Activated CD4-positive, alpha-beta T cell treated with anti-CD3 and anti-CD28 coated beads for 24 hours (primary cell): ENCODE measurements around the gene LUZP1.

ENCODE experiments used
- DNase-seq, 2 donors: peaks; one replicate each; pipeline ENCODE4 v3.0.0-alpha.2; 2020; ENCODE audit warnings: low read depth in 2 of 2

The LUZP1 gene

DNA sequence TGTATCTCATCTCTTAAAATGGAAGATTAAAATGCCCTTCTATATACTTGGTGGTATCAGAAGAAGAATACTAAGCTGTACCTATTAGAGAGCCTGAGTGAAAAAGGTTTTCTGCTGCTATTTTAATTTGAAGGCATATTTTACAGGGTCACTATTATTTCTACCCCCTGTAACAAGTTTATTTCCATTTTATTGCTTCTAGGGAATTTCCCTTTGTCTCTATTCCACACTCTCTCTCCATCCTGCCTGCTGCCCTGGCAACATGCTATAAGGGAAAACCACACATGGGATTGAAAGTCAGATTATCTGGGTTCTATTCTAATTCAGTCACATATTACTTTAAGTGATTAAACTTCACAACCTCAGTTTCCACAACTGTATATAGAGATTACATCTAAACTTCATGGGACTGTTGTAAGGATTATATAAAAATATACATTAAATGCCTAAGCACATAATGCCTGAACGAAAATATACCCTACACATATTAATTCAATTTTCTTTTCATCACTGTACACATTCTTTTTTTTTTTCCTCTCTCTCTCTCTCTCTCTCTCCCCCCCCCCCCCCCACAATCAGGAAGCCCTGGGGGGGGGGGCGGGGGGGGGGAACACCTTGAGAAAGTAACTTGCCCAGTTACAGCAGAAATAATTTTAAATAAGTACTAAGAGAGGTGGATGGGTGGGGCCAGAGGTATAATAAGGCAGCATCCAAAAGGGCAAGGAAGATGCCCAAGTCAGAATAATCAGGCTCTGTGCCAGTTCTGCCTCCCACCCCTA is 51.5 kb downstream of the LUZP1 start:
- DNase-seq = no peak

DNA sequence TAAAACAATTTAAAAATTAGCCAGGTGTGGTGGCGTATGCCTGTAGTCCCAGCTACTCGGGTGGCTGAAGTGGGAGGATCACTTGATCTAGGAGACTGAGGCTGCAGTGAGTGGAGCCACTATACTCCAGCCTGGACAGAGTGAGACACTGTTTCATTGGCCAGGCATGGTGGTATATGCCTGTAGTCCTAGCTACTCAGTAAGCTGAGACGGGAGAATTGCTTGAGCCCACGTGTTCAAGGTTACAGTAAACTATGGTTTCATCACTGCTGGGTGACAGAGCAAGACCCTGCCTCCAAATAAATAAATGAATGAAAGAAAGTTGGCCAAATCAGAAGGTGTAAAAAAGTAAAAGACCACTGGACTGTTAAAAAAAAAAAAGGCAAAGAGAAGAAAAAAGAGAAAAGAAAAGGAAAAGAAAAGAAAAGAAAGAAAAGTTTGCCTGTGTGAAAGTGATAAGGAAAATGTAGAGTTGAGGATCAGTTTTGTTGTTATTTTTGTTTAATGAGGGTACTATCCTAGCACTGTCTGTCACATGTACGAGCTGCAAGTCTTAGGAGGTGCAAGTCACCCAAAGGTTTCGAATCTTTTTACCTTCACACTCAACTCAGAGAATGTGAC is 52.3 kb downstream of the LUZP1 start:
- DNase-seq = no peak

DNA sequence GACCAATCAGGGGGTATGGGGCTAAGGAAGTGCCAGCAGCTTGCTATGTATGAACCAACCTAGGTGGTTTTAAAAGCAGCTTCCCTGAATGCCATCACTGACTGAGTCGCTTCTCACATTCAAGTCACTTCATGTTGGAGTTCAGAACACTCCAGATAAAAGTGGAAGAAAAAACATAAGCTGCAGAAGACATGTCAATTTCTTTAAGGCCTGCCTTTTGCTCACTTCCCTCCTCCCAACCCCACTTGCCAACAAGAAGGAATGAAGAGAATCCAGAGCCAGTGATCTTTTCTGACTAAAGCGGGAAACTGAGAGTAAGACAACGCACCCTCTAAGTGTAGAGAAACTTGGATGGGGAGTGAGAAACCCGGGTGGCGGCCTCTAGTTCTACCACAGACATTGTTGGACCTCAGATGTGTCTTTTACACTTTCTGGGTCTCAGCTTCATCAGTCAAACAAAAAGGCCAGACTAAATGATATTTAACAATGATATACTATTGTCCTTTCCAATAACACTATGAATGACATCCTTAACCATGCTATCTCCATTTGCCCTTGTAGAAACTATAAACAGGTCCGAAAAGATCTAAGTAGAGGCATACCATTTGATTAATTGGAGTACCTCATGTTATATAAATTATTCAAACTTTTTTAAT is 54.1 kb downstream of the LUZP1 start:
- no peak for DNase-seq

GRCh38 chr1:23111600-23112535 is 56.8 kb downstream of the LUZP1 start:
- no peak for DNase-seq

GRCh38 chr1:23110391-23110790 is 58.3 kb downstream of the LUZP1 start:
- DNase-seq = no peak

DNA sequence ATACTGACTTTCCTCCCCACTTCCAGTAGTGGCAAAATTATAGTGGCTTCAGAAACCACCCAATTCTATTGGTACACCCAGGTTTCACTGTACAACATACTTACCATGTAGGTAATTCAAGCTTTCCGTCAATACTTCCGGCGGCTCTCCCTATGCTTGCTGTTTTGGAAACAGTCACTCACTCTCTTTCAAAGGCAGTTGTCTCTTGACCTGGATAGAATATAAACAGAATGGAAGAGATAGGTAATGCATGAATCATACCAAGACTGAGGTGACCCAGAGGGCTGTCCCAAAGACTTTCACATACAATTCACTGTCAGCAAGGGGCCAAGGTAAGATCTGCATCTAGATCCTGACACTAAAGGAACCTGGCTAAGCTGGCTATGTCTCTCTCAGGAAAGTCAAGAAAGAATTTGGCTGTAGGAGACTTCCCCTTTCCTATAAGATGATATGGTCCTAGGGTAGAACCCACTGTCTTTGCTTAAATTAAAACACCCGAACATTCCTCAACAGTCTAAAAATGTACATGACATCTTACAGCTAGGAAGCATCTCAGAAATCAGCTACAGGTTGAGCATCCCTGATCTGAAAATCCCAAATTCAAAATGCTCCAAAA is 59.6 kb downstream of the LUZP1 start:
- no peak for DNase-seq

GRCh38 chr1:23103001-23103889 is 65.4 kb downstream of the LUZP1 start:
- DNase-seq = no peak

GRCh38 chr1:23102289-23102688 is 66.4 kb downstream of the LUZP1 start:
- no peak for DNase-seq

DNA sequence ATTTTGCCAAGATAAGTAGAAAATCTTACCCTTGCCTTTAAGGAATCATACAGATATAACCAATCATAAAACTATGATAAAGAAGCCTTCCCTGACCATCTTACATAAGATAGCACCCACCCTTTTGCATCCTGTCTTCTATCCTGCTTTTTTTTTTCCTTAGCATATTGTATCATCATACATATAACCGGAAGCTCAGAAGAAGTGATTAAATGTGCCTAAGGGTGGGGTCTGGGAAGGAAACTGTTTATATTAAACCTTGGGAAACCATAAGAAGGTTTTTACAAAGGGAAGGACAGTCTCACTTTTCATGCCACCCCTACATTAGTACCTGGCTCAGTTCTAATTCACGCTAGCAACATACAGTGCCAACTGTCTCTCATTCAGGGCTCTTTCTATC is 66.8 kb downstream of the LUZP1 start:
- no peak for DNase-seq

DNA sequence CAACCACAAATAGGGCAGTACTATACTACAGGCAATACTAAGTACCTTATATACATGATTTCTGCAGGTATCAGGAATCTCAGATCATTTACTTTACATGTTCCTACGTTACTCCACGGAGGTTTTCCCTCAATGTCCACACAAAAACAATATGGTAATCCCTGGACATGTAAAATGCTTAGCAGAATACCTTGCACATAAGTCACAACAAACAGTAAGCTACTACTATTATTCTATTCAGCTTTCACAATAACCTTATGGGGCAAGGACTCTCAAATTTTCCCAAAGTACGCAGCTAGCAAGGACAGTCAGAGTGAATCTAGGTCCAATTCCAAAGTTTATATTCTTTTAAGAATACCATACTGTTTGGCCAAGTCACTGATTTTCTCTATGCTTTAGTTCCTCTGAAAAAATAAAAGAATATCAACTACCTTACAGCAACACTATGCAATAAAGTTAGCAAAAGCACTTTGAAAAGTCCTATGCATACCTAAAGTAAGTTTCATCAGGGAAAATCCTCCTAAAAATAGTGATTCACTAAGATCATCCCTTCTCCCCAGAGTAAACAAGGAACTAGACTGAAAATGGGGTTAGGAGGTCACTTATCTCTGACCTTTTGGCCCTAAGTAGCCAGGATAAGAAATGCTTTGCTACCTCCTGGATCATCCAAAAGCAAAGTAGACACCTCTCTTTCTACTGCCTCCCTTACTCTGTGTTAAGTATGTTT is 67.4 kb downstream of the LUZP1 start:
- no peak for DNase-seq

DNA sequence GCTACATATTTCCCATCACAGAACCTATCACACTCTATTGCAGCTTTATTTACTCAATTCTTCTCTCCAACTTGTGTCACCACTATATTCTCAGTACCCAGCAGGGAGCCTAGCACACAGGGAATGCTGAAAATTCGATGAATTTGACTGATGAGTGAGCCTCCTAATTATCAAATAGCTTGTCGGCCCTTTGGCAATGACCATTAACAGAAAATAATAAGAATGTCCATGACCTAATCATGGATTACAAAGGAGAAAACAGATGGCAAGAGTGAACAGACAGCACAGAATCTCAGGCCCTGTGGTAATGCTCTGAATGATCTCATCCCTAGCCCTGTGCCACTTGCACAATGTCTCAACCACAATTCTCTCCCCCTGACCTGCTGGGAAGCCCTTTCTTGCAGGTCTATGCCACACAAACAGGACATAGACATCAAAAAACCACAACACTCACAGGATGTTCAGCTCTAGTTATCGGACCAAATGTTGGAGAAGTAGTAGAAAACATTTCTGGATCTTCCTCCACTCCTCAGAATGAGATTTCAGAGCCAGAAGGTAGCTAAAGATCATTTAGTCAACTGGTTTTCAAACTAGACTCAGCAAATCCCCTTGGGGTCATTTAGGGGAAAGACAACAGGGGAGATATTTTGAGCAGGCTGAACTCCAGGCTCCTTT is 68.4 kb downstream of the LUZP1 start:
- no peak for DNase-seq

DNA sequence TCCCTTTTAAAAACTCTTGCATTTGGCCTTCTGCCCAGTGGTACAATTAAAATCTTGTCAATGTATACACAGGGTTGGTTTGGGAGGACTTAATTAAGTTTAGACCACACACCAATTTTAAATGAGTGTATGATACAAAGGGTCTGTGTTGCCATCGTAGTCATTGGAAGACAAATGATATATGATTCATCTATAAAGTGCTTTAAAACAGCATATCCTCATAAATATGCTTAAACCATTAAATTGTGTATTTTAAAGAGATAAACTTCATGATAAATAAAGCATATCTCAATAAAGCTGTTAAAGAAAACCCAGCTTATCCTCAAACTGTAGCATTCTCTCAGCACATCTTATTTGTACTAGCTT is 69.5 kb downstream of the LUZP1 start:
- DNase-seq = no peak

- DNase-seq = peak; percentile 25 to 55
These were observed 70.0 kb downstream of the LUZP1 start for GRCh38 chr1:23098463-23099170.

GRCh38 chr1:23097316-23097715 is 71.3 kb downstream of the LUZP1 start:
- DNase-seq = no peak

DNA sequence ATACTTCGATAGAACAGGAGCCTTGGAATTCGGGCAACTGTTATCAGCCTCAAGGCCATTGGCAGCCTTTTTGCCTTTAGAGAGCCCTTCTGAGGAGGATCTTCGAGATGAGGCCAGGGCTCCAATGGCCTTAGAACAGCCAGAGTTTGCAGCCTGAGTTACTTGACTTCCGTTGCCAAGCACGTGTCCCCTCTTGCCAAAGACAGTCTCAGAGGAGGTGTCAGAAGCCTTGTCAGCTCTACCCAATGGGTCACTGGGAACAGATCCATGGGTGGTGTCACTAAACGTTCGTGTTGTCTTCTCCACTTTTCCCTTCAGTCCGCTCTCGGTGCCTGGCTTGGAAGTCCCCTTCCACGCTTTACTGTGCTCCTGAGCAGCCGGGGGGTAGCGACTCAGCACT is 76.2 kb downstream of the LUZP1 start:
- DNase-seq = no peak

- DNase-seq = no peak
These were observed 77.1 kb downstream of the LUZP1 start for GRCh38 chr1:23091545-23091944.

GRCh38 chr1:23090056-23090455 is 78.6 kb downstream of the LUZP1 start:
- no peak for DNase-seq

DNA sequence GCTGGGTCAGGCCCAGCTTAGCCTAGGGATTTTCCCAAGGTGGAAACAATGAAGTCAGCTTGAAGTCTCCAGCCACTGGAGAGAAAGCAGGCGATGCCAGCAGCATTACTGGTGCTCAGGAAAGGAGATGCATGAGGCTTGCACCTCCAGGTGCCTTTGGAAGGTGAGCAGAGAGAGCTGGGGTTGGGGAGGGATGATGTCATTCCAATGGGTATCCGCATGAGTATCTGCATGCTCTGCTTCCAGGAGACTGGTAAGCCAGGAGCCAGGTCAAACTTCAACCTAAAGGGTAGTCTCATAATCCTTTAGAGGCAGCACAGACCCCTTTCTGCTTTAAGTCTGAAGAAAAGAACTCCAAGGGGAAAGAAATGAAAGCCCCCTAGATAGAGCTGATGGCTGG is 80.6 kb downstream of the LUZP1 start:
- no peak for DNase-seq

- DNase-seq = no peak
These were observed 83.0 kb downstream of the LUZP1 start for GRCh38 chr1:23085696-23086095.
